Thoracic aorta (tissue), 2 donors: ENCODE data around the gene ACTA1. TPM values are rescaled to one million over a fixed set of nuclear protein-coding genes. Genes with fewer than 3 reads are reported as not detected.

Source experiments
- ATAC-seq: fragments of 150-250 bp; one replicate; pipeline ENCODE4 v1.8.0; 2017; ENCODE audit warnings: low read depth; ENCODE audit not compliant: insufficient number of reproducible peaks, low FRiP score
- DNase-seq: peaks from one replicate; pipeline ENCODE4 v3.0.0-alpha.2; 2020; ENCODE audit warnings: low spot score
- H3K27ac ChIP-seq, 2 donors: fragments of 200-600 bp; sonication (generic); 1 replicate in 1 of 2; 2 replicates in 1 of 2; pipeline ENCODE4 v1.5.1; 2016; ENCODE audit warnings: mild to moderate bottlenecking in 2 of 2, moderate library complexity in 2 of 2
- H3K27me3 ChIP-seq: fragments of 200-600 bp; sonication (generic); replicated peaks from 2 replicates; pipeline ENCODE4 v1.6.0; 2016; ENCODE audit warnings: mild to moderate bottlenecking; ENCODE audit not compliant: insufficient read depth
- H3K36me3 ChIP-seq: fragments of 200-600 bp; sonication (generic); one replicate; pipeline ENCODE4 v1.5.1; 2016
- H3K4me1 ChIP-seq, 2 donors: fragments of 200-600 bp; sonication (generic); 1 replicate in 1 of 2; 2 replicates in 1 of 2; pipeline versions ENCODE4 v1.5.1 to v1.6.0; 2016; ENCODE audit warnings: low read depth in 2 of 2, mild to moderate bottlenecking in 1 of 2; ENCODE audit not compliant: control insufficient read depth in 1 of 2
- H3K4me3 ChIP-seq: fragments of 200-600 bp; sonication (generic); 2 replicates; pipeline ENCODE4 v1.5.1; 2016; ENCODE audit warnings: mild to moderate bottlenecking
- H3K9me3 ChIP-seq: fragments of 200-600 bp; sonication (generic); 2 replicates; pipeline ENCODE4 v1.5.1; 2016
- CTCF ChIP-seq: fragments of 200-600 bp; sonication (generic); IDR thresholded peaks from one replicate; pipeline ENCODE4 v1.5.1; 2019; ENCODE audit warnings: antibody characterized with exemption
- total RNA-seq, 2 donors: library from RNA; depleted of rRNA; stranded (reverse); fragments of >200 nt; gene quantifications; one replicate each; pipeline versions ENCODE4 v1.1.0 to v1.2.3, GENCODE V29; 2016

ACTA1 gene
- total RNA-seq, 2 donors from 2014 or later: 0.99 to 2.3 TPM

GRCh38 chr1:229388897-229389580 lies 44.9 kb downstream of the ACTA1 start:
- no peaks in the 10 kb centered on the region for H3K36me3 ChIP-seq
- no peak overlapping the region for H3K27ac ChIP-seq
- no peak for ATAC-seq
- no peak overlapping the region for H3K4me3 ChIP-seq
- H3K4me1 ChIP-seq: no peaks in the 10 kb centered on the region
- H3K9me3 ChIP-seq: no peaks in the 10 kb centered on the region
- DNase-seq: no peak
- H3K27me3 ChIP-seq: peaks cover 8% of the 10 kb centered on the region
- no peak for TF ChIP-seq CTCF

GRCh38 chr1:229385853-229386456 lies 47.9 kb downstream of the ACTA1 start:
- H3K27me3 ChIP-seq: peaks cover 8% of the 10 kb centered on the region
- H3K36me3 ChIP-seq: no peaks in the 10 kb centered on the region
- H3K9me3 ChIP-seq: no peaks in the 10 kb centered on the region
- H3K4me1 ChIP-seq: no peaks in the 10 kb centered on the region
- no peak overlapping the region for H3K4me3 ChIP-seq
- H3K27ac ChIP-seq: no peak overlapping the region
- no peak for TF ChIP-seq CTCF
- no peak for DNase-seq
- no peak for ATAC-seq

GRCh38 chr1:229384822-229385221 lies 49.1 kb downstream of the ACTA1 start:
- Histone ChIP-seq H3K4me3 (no peak overlapping the region), H3K27me3 (peaks cover 8% of the 10 kb centered on the region), H3K9me3 (no peaks in the 10 kb centered on the region), H3K4me1 (no peaks in the 10 kb centered on the region), H3K36me3 (no peaks in the 10 kb centered on the region), H3K27ac (no peak overlapping the region)
- no peak for TF ChIP-seq CTCF
- ATAC-seq (no peak), DNase-seq (no peak)

- Histone ChIP-seq H3K27me3 (peaks cover 8% of the 10 kb centered on the region), H3K4me3 (no peak overlapping the region), H3K27ac (no peak overlapping the region), H3K36me3 (no peaks in the 10 kb centered on the region), H3K4me1 (no peaks in the 10 kb centered on the region), H3K9me3 (no peaks in the 10 kb centered on the region)
- no peak for ATAC-seq
- no peak for TF ChIP-seq CTCF
- DNase-seq: no peak
Observed at GRCh38 chr1:229383961-229384360, 49.9 kb downstream of the ACTA1 start.

- ATAC-seq (no peak), DNase-seq (no peak)
- Histone ChIP-seq H3K4me3 (no peak overlapping the region), H3K27ac (no peak overlapping the region), H3K9me3 (no peaks in the 10 kb centered on the region), H3K36me3 (no peaks in the 10 kb centered on the region), H3K4me1 (no peaks in the 10 kb centered on the region), H3K27me3 (peaks cover 8% of the 10 kb centered on the region)
- no peak for TF ChIP-seq CTCF
Observed at GRCh38 chr1:229383188-229383587, 50.7 kb downstream of the ACTA1 start.

Other genes starting within 250 kb of the ACTA1 start
- gene RAB4A, start 163.0 kb downstream of the ACTA1 start, total RNA-seq: 10 to 100 TPM; 25.5 to 29.5 TPM
- gene CCSAP, start 91.0 kb downstream of the ACTA1 start, total RNA-seq: 1 to 10 TPM; 3.8 to 5.6 TPM
- 10 to 100 TPM; 25.0 to 45.6 TPM for gene NUP133, start 74.2 kb upstream of the ACTA1 start, total RNA-seq
- 10 to 100 TPM; 25.0 to 27.7 TPM for gene ABCB10, start 124.6 kb upstream of the ACTA1 start, total RNA-seq
- 10 to 100 TPM; 21.5 to 29.8 TPM for gene TAF5L, start 192.0 kb upstream of the ACTA1 start, total RNA-seq
- 10 to 100 TPM in 1 of 2 donors, 1 to 10 TPM in 1; 8.5 to 26.9 TPM for gene URB2, start 192.2 kb upstream of the ACTA1 start, total RNA-seq